Esophagus squamous epithelium (tissue), 5 donors: ENCODE results near the gene FBXO38. TPM values are rescaled to one million over a fixed set of nuclear protein-coding genes. Genes with fewer than 3 reads are reported as not detected.

Source experiments
- DNase-seq: peaks from one replicate; lab custom pipeline; 2025; lab: John Stamatoyannopoulos, UW
- H3K27ac ChIP-seq, 4 donors: fragments of 200-600 bp; sonication (generic); one replicate each; pipeline ENCODE4 v1.5.1; 2016 to 2019; ENCODE audit warnings: mild to moderate bottlenecking in 1 of 4
- H3K27me3 ChIP-seq, 4 donors: fragments of 200-600 bp; sonication (generic); 1 replicate in 3 of 4; 2 replicates in 1 of 4; pipeline versions ENCODE4 v1.5.1 to v1.6.0; 2017 to 2021; ENCODE audit warnings: antibody characterized with exemption in 1 of 4
- H3K36me3 ChIP-seq, 3 donors: fragments of 200-600 bp; sonication (generic); one replicate each; pipeline ENCODE4 v1.5.1; 2016 to 2019
- H3K4me1 ChIP-seq, 3 donors: fragments of 200-600 bp; sonication (generic); one replicate each; pipeline ENCODE4 v1.5.1; 2017 to 2019
- H3K4me3 ChIP-seq, 4 donors: fragments of 200-600 bp; sonication (generic); 1 replicate in 3 of 4; 2 replicates in 1 of 4; pipeline ENCODE4 v1.5.1; 2016 to 2019; ENCODE audit warnings: mild to moderate bottlenecking in 2 of 4, moderate library complexity in 1 of 4
- H3K9me3 ChIP-seq, 3 donors: fragments of 200-600 bp; sonication (generic); one replicate each; pipeline ENCODE4 v1.5.1; 2016 to 2019
- CTCF ChIP-seq, 6 experiments: fragments of 450-650 bp in 4 of 6; fragments of 200-600 bp in 2 of 6; sonication (generic) in 2 of 6; IDR thresholded peaks; one replicate each; pipeline ENCODE4 v1.5.1; 2016 to 2019; ENCODE audit warnings: antibody characterized with exemption in 6 of 6, mild to moderate bottlenecking in 4 of 6, moderate library complexity in 4 of 6
- POLR2A ChIP-seq, 4 donors: fragments of 450-650 bp; IDR thresholded peaks; one replicate each; pipeline ENCODE4 v1.6.1; 2017; ENCODE audit warnings: antibody characterized with exemption in 4 of 4, mild to moderate bottlenecking in 4 of 4, moderate library complexity in 3 of 4
- WGBS, 2 donors: methylation state at CpG; one replicate each; pipeline ENCODE4 v1.1.5; 2018; 5-methylcytosine and 5-hydroxymethylcytosine counted together
- intact Hi-C: fragments of 100-400 bp; cut with DNase I; formaldehyde crosslinking; loops from one replicate; pipeline ENCODE4 v1.15.0; 2022
- total RNA-seq, 4 donors: library from RNA; depleted of rRNA; stranded (reverse); fragments of >200 nt; gene quantifications; one replicate each; pipeline ENCODE4 v1.1.0, GENCODE V29; 2016
- donor health status: DM: yes; HTN: yes; CAD: no.

FBXO38 gene
- total RNA-seq, 4 donors from 2014 or later, result 15.0 to 42.0 (median 32.1) TPM

GRCh38 chr5:148388696-148389095 lies 4.9 kb downstream of the FBXO38 start:
- peaks cover 0 to 20% (median 0%) of the 10 kb centered on the region in 3 donors for H3K36me3 ChIP-seq
- WGBS, 2 donors, result 67% methylated on average over 1 of the region's 1 CpG
- no peaks in the 10 kb centered on the region for H3K27me3 ChIP-seq
- peaks cover 19 to 53% (median 28%) of the 10 kb centered on the region in 3 donors for H3K4me1 ChIP-seq
- no peak overlapping the region for H3K27ac ChIP-seq
- no peak overlapping the region for H3K4me3 ChIP-seq
- no peak for TF ChIP-seq CTCF (IDR thresholded peaks at IDR 0.05)
- no peak for TF ChIP-seq POLR2A (IDR thresholded peaks at IDR 0.05)
- intact Hi-C loops, result no loop called here
- no peaks in the 10 kb centered on the region for H3K9me3 ChIP-seq
- no peak for DNase-seq

GRCh38 chr5:148390914-148391313 lies 7.2 kb downstream of the FBXO38 start:
- no peak for TF ChIP-seq CTCF (IDR thresholded peaks at IDR 0.05)
- no peak for TF ChIP-seq POLR2A (IDR thresholded peaks at IDR 0.05)
- WGBS, 2 donors, result 71 to 81% methylated on average over 5 of the region's 5 CpGs

GRCh38 chr5:148391422-148391821 lies 7.7 kb downstream of the FBXO38 start:
- peaks cover 3 to 52% (median 8%) of the 10 kb centered on the region in 3 donors for H3K4me1 ChIP-seq
- TF ChIP-seq CTCF (IDR thresholded peaks at IDR 0.05) (no peak), POLR2A (IDR thresholded peaks at IDR 0.05) (no peak)
- H3K27ac ChIP-seq, result no peak overlapping the region
- no peak overlapping the region for H3K4me3 ChIP-seq
- peaks cover 0 to 40% (median 0%) of the 10 kb centered on the region in 3 donors for H3K36me3 ChIP-seq
- WGBS, 2 donors, result 63 to 70% methylated on average over 1 of the region's 1 CpG
- intact Hi-C loops, result no loop called here
- H3K27me3 ChIP-seq, result no peaks in the 10 kb centered on the region
- DNase-seq, result no peak
- H3K9me3 ChIP-seq, result no peaks in the 10 kb centered on the region

More at GRCh38 chr5:148390914-148391313, 7.2 kb downstream of the FBXO38 start:
- intact Hi-C loops, result no loop called here
- no peaks in the 10 kb centered on the region for H3K9me3 ChIP-seq
- peaks cover 6 to 57% (median 12%) of the 10 kb centered on the region in 3 donors for H3K4me1 ChIP-seq
- no peak overlapping the region for H3K27ac ChIP-seq
- no peaks in the 10 kb centered on the region for H3K27me3 ChIP-seq
- peaks cover 0 to 35% (median 0%) of the 10 kb centered on the region in 3 donors for H3K36me3 ChIP-seq
- no peak overlapping the region for H3K4me3 ChIP-seq
- DNase-seq, result no peak

- Histone ChIP-seq H3K27ac (no peak overlapping the region), H3K9me3 (no peaks in the 10 kb centered on the region), H3K27me3 (no peaks in the 10 kb centered on the region), H3K4me1 (peaks cover 0 to 51% (median 7%) of the 10 kb centered on the region in 3 donors), H3K4me3 (no peak overlapping the region), H3K36me3 (peaks cover 0 to 37% (median 0%) of the 10 kb centered on the region in 3 donors)
- intact Hi-C loops, result no loop called here
- no peak for DNase-seq
- WGBS, 2 donors, result 57 to 73% methylated on average over 3 of the region's 3 CpGs
- TF ChIP-seq POLR2A (IDR thresholded peaks at IDR 0.05) (no peak), CTCF (IDR thresholded peaks at IDR 0.05) (no peak)
Observed at GRCh38 chr5:148393390-148393741, 9.6 kb downstream of the FBXO38 start.

- DNase-seq, result no peak
- 22 to 53% methylated on average over 3 of the region's 3 CpGs for WGBS, 2 donors
- intact Hi-C loops, result no loop called here
- Histone ChIP-seq H3K27ac (no peak overlapping the region), H3K9me3 (no peaks in the 10 kb centered on the region), H3K4me1 (peaks cover 0 to 54% (median 6%) of the 10 kb centered on the region in 3 donors), H3K27me3 (no peaks in the 10 kb centered on the region), H3K4me3 (no peak overlapping the region), H3K36me3 (peaks cover 0 to 40% (median 8%) of the 10 kb centered on the region in 3 donors)
- TF ChIP-seq CTCF (IDR thresholded peaks at IDR 0.05), result no peak
- TF ChIP-seq POLR2A (IDR thresholded peaks at IDR 0.05), result no peak
Observed at GRCh38 chr5:148394587-148395019, 10.8 kb downstream of the FBXO38 start.
